Smooth muscle cell (in vitro differentiated cells): Measurements from ENCODE around the gene CXCR2. TPM values are rescaled to one million over a fixed set of nuclear protein-coding genes. Genes with fewer than 3 reads are reported as not detected.
A peak's percentile ranks its signal among the peaks of the same experiment; 100 is the strongest.
"Not testable (repeated sequence)": the region's sequence is repeated elsewhere in the genome, so short reads cannot be mapped to it uniquely, and the experiment has no call there.

ENCODE experiments used
- DNase-seq: peaks from one replicate; lab custom pipeline; 2025; ENCODE audit not compliant: unreplicated experiment; lab: John Stamatoyannopoulos, UW
- H2AFZ ChIP-seq: fragments of 200-600 bp; sonication (generic); 2 replicates; pipeline ENCODE4 v1.6.0; 2016; ENCODE audit warnings: antibody characterized with exemption, low read depth, mild to moderate bottlenecking
- H3F3A ChIP-seq: fragments of 200-600 bp; sonication (generic); 2 replicates; pipeline ENCODE4 v1.6.0; 2017; ENCODE audit warnings: antibody characterized with exemption, low read depth
- H3K27ac ChIP-seq: fragments of 200-600 bp; sonication (generic); 2 replicates; pipeline ENCODE4 v1.5.1; 2016; ENCODE audit warnings: low read depth, mild to moderate bottlenecking
- H3K27me3 ChIP-seq: fragments of 200-600 bp; sonication (generic); 2 replicates; pipeline ENCODE4 v1.6.1; 2016; ENCODE audit warnings: low read depth, mild to moderate bottlenecking
- H3K36me3 ChIP-seq: fragments of 200-600 bp; sonication (generic); 2 replicates; pipeline ENCODE4 v1.5.1; 2016; ENCODE audit warnings: low read depth
- H3K4me1 ChIP-seq: fragments of 200-600 bp; sonication (generic); 2 replicates; pipeline ENCODE4 v1.5.1; 2016; ENCODE audit warnings: low read depth
- H3K4me2 ChIP-seq: fragments of 200-600 bp; sonication (generic); 2 replicates; pipeline ENCODE4 v1.6.0; 2016; ENCODE audit warnings: mild to moderate bottlenecking
- H3K4me3 ChIP-seq: fragments of 200-600 bp; sonication (generic); 2 replicates; pipeline ENCODE4 v1.5.1; 2016; ENCODE audit warnings: mild to moderate bottlenecking
- H3K79me2 ChIP-seq: fragments of 200-600 bp; sonication (generic); 2 replicates; pipeline ENCODE4 v1.6.0; 2016; ENCODE audit warnings: low read depth, mild to moderate bottlenecking
- H3K9ac ChIP-seq: fragments of 200-600 bp; sonication (generic); 2 replicates; pipeline ENCODE4 v1.6.0; 2016; ENCODE audit warnings: low read depth
- H3K9me3 ChIP-seq: fragments of 200-600 bp; sonication (generic); replicated peaks from 2 replicates; pipeline ENCODE4 v1.5.1; 2016; ENCODE audit warnings: low read depth
- H4K20me1 ChIP-seq: fragments of 200-600 bp; sonication (generic); 2 replicates; pipeline ENCODE4 v1.6.0; 2016; ENCODE audit warnings: low read depth
- CTCF ChIP-seq: fragments of 200-600 bp; sonication (generic); IDR thresholded peaks from 2 replicates; pipeline ENCODE4 v1.5.1; 2017; ENCODE audit warnings: borderline replicate concordance, mild to moderate bottlenecking, antibody characterized with exemption; ENCODE audit not compliant: insufficient read depth, poor library complexity, severe bottlenecking
- WGBS: methylation state at CpG from one replicate; pipeline ENCODE4 v1.1.7; 2016; ENCODE audit warnings: low lambda C conversion rate; 5-methylcytosine and 5-hydroxymethylcytosine counted together
- polyA plus RNA-seq: library from polyadenylated mRNA; unstranded; fragments of >200 nt; fragmentation: Nextera tagmentation; extraction: Ambion mirVana; gene quantifications from 2 replicates; pipeline ENCODE4 v1.2.1, GENCODE V29; 2016
- total RNA-seq: library from RNA; depleted of rRNA; stranded (reverse); fragments of >200 nt; gene quantifications from 2 replicates; pipeline ENCODE4 v1.2.3, GENCODE V29; 2014

Gene CXCR2
- total and polyA plus RNA-seq, 2 experiments from 2014 or later, result 0.24 TPM; not detected in 1

GRCh38 chr2:218095853-218096252 lies 30.0 kb upstream of the CXCR2 start:
- H3K36me3 ChIP-seq, result no peaks in the 10 kb centered on the region

GRCh38 chr2:218097975-218098374 lies 27.9 kb upstream of the CXCR2 start:
- H2AFZ ChIP-seq, result no peak overlapping the region
- no peaks in the 10 kb centered on the region for H3K9me3 ChIP-seq
- H3K27me3 ChIP-seq, result no peaks in the 10 kb centered on the region
- DNase-seq, result no peak
- no peak for TF ChIP-seq CTCF
- WGBS, result 91% methylated on average over 3 of the region's 3 CpGs
- no peaks in the 10 kb centered on the region for H3F3A ChIP-seq
- no peaks in the 10 kb centered on the region for H3K4me1 ChIP-seq
- H3K9ac ChIP-seq, result no peak overlapping the region
- H3K4me3 ChIP-seq, result no peak overlapping the region
- no peaks in the 10 kb centered on the region for H3K36me3 ChIP-seq
- no peak overlapping the region for H3K4me2 ChIP-seq
- H3K27ac ChIP-seq, result no peak overlapping the region
- no peaks in the 10 kb centered on the region for H4K20me1 ChIP-seq
- H3K79me2 ChIP-seq, result no peaks in the 10 kb centered on the region

More at GRCh38 chr2:218095853-218096252, 30.0 kb upstream of the CXCR2 start:
- no peak for DNase-seq
- Histone ChIP-seq H3F3A (no peaks in the 10 kb centered on the region), H4K20me1 (no peaks in the 10 kb centered on the region), H3K4me2 (peak overlapping the region; percentile 43), H3K4me3 (no peak overlapping the region), H3K9me3 (no peaks in the 10 kb centered on the region), H3K79me2 (no peaks in the 10 kb centered on the region), H3K27me3 (no peaks in the 10 kb centered on the region), H3K9ac (no peak overlapping the region), H2AFZ (peak overlapping the region; percentile 31), H3K4me1 (no peaks in the 10 kb centered on the region), H3K27ac (no peak overlapping the region)
- WGBS, result 29% methylated on average over 8 of the region's 8 CpGs
- no peak for TF ChIP-seq CTCF

- H3K9ac ChIP-seq, result not testable (repeated sequence)
Measured at GRCh38 chr2:218108834-218109233, 17.0 kb upstream of the CXCR2 start.

GRCh38 chr2:218121789-218122188 lies 4.0 kb upstream of the CXCR2 start:
- H3K27ac ChIP-seq, H3K9ac ChIP-seq, H3K9me3 ChIP-seq, H2AFZ ChIP-seq, H3F3A ChIP-seq, H3K4me3 ChIP-seq, H3K36me3 ChIP-seq, H3K4me1 ChIP-seq, H4K20me1 ChIP-seq, H3K4me2 ChIP-seq, H3K27me3 ChIP-seq, H3K79me2 ChIP-seq, DNase-seq: not testable (repeated sequence)
- WGBS, result 92% methylated on average over 4 of the region's 4 CpGs

More at GRCh38 chr2:218108834-218109233, 17.0 kb upstream of the CXCR2 start:
- H3K4me1 ChIP-seq, H3F3A ChIP-seq, DNase-seq, H3K4me3 ChIP-seq, H3K36me3 ChIP-seq, H2AFZ ChIP-seq, H3K79me2 ChIP-seq, H3K4me2 ChIP-seq, H3K27me3 ChIP-seq, H3K27ac ChIP-seq, H4K20me1 ChIP-seq, H3K9me3 ChIP-seq: not testable (repeated sequence)
- WGBS, result 88% methylated on average over 7 of the region's 7 CpGs

- H3F3A ChIP-seq, H3K79me2 ChIP-seq, H3K36me3 ChIP-seq, H3K27ac ChIP-seq, H4K20me1 ChIP-seq, H2AFZ ChIP-seq, H3K9ac ChIP-seq, H3K9me3 ChIP-seq, H3K4me2 ChIP-seq, DNase-seq, H3K4me3 ChIP-seq, H3K27me3 ChIP-seq, H3K4me1 ChIP-seq: not testable (repeated sequence)
Measured at GRCh38 chr2:218122286-218122685, 3.5 kb upstream of the CXCR2 start.
